Measurements from ENCODE around the gene MAPKAP1. TPM values are rescaled to one million over a fixed set of nuclear protein-coding genes. Genes with fewer than 3 reads are reported as not detected.

MAPKAP1 gene
- total and polyA plus RNA-seq, 9 of the 15 experiments (the other 6 are each of a cell fraction or from before 2014, with no cell fraction given), result 2.6 to 82.1 (median 61.1) TPM

DNA sequence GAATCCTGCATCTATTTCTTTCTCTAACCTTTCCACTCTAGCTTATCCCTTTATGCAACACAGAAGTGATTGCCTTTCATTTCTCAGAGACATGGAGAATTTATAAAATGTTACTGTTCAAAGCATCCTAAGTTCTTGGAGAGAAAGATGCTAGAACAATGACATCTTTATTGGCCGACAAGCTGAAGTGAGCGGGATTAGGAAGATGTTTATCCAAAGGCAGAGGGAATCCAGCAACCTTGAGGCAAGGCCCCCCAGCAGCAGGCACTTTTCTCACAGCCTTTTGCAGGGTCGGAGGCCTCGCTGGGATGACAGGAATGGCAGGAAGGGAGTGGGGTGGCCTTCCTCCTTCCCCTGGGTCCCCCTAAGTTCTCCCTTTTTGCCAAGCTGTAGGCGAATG lies 240.6 kb downstream of the MAPKAP1 start (continued):
- TF ChIP-seq, protein P1, sequence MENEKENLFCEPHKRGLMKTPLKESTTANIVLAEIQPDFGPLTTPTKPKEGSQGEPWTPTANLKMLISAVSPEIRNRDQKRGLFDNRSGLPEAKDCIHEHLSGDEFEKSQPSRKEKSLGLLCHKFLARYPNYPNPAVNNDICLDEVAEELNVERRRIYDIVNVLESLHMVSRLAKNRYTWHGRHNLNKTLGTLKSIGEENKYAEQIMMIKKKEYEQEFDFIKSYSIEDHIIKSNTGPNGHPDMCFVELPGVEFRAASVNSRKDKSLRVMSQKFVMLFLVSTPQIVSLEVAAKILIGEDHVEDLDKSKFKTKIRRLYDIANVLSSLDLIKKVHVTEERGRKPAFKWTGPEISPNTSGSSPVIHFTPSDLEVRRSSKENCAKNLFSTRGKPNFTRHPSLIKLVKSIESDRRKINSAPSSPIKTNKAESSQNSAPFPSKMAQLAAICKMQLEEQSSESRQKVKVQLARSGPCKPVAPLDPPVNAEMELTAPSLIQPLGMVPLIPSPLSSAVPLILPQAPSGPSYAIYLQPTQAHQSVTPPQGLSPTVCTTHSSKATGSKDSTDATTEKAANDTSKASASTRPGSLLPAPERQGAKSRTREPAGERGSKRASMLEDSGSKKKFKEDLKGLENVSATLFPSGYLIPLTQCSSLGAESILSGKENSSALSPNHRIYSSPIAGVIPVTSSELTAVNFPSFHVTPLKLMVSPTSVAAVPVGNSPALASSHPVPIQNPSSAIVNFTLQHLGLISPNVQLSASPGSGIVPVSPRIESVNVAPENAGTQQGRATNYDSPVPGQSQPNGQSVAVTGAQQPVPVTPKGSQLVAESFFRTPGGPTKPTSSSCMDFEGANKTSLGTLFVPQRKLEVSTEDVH (IDR thresholded peaks at IDR 0.05; ENCODE audit: low read depth, partially characterized antibody), result no peak
- TF ChIP-seq, protein P2, sequence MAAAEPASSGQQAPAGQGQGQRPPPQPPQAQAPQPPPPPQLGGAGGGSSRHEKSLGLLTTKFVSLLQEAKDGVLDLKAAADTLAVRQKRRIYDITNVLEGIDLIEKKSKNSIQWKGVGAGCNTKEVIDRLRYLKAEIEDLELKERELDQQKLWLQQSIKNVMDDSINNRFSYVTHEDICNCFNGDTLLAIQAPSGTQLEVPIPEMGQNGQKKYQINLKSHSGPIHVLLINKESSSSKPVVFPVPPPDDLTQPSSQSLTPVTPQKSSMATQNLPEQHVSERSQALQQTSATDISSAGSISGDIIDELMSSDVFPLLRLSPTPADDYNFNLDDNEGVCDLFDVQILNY (CRISPR knock-in tag; IDR thresholded peaks at IDR 0.05), result no peak
- no peak for TF ChIP-seq SMAD3 (CRISPR knock-in tag; conservative IDR thresholded peaks at IDR 0.05)
- TF ChIP-seq POLR3A (IDR thresholded peaks at IDR 0.05; ENCODE audit: borderline replicate concordance, extremely low read depth, insufficient read depth, insufficient read length), result no peak
- TF ChIP-seq KAT8 (IDR thresholded peaks at IDR 0.05; ENCODE audit: low read depth), result no peak
- no peak for TF ChIP-seq ZSCAN32 (CRISPR knock-in tag; IDR thresholded peaks at IDR 0.05)

All from K562 (cell line).